IMR-90 (cell line): ENCODE measurements around the gene SLC38A9. TPM values are rescaled to one million over a fixed set of nuclear protein-coding genes. Genes with fewer than 3 reads are reported as not detected.

Source experiments
- ATAC-seq: fragments of 200-7000 bp; cut with Tn5 transposase; 2 replicates; pipeline ENCODE4 v1.9.1; 2020; ENCODE audit warnings: low read depth, mild to moderate bottlenecking, moderate library complexity
- BruUV-seq: library from RNA; stranded (reverse); fragments of 400-500 nt; replicated peaks from 2 replicates; lab custom pipeline; 2021; lab: Mats Ljungman, UMichigan
- CTCF ChIA-PET: fragments of 300-600 bp; formaldehyde crosslinking; extraction: SDS; loops from one replicate; lab custom pipeline; 2021; ENCODE audit warnings: antibody characterized with exemption; lab: Yijun Ruan, JAX
- POLR2A ChIA-PET: fragments of 300-600 bp; sonication (Branson Sonifier 250); formaldehyde crosslinking; loops from one replicate; lab custom pipeline; 2022; ENCODE audit warnings: antibody characterized with exemption; ENCODE audit not compliant: unreplicated experiment; lab: Charles Lee
- DNase-seq: peaks from one replicate; pipeline ENCODE4 v3.0.0; 2013
- H2AFZ ChIP-seq: replicated peaks from 2 replicates; pipeline ENCODE3; 2013; ENCODE audit warnings: low read length, mild to moderate bottlenecking; ENCODE audit not compliant: poor library complexity
- H2AK5ac ChIP-seq: 2 replicates; pipeline ENCODE4 v1.6.1; 2013; ENCODE audit warnings: low read depth, low read length, inconsistent platforms
- H2AK9ac ChIP-seq: replicated peaks from 2 replicates; pipeline ENCODE3; 2013; ENCODE audit warnings: mild to moderate bottlenecking, low read depth, low read length, moderate library complexity; ENCODE audit not compliant: poor library complexity
- H2BK120ac ChIP-seq: 2 replicates; pipeline ENCODE4 v1.6.1; 2013; ENCODE audit warnings: low read depth, low read length, inconsistent platforms
- H2BK15ac ChIP-seq: 3 replicates; pipeline ENCODE4 v1.6.1; 2013; ENCODE audit warnings: low read depth, low read length, inconsistent platforms
- H2BK20ac ChIP-seq: 2 replicates; pipeline ENCODE4 v1.6.1; 2013; ENCODE audit warnings: low read depth, mild to moderate bottlenecking, inconsistent platforms, low read length, moderate library complexity
- H2BK5ac ChIP-seq: 2 replicates; pipeline ENCODE4 v1.6.1; 2013; ENCODE audit warnings: mild to moderate bottlenecking, low read depth, low read length, inconsistent platforms; ENCODE audit not compliant: poor library complexity, severe bottlenecking
- H3K14ac ChIP-seq: replicated peaks from 2 replicates; pipeline ENCODE4 v1.6.1; 2013; ENCODE audit warnings: low read depth, low read length, inconsistent platforms
- H3K18ac ChIP-seq: 2 replicates; pipeline ENCODE4 v1.6.1; 2013; ENCODE audit warnings: low read depth, low read length, control low read depth
- H3K23ac ChIP-seq: 2 replicates; pipeline ENCODE4 v1.6.1; 2013; ENCODE audit warnings: low read depth, low read length, inconsistent platforms
- H3K27ac ChIP-seq: 2 replicates; pipeline ENCODE4 v1.5.1; 2013; ENCODE audit warnings: mild to moderate bottlenecking, control low read depth, low read length; ENCODE audit not compliant: insufficient read depth
- H3K27me3 ChIP-seq: 2 replicates; pipeline ENCODE4 v1.6.1; 2013; ENCODE audit warnings: low read length; ENCODE audit not compliant: control insufficient read depth, insufficient read depth
- H3K36me3 ChIP-seq: 2 replicates; pipeline ENCODE4 v1.6.1; 2013; ENCODE audit warnings: low read length, mixed read lengths; ENCODE audit not compliant: control insufficient read depth, insufficient read depth
- H3K4ac ChIP-seq: 2 replicates; pipeline ENCODE4 v1.6.1; 2013; ENCODE audit warnings: low read depth, low read length, inconsistent platforms
- H3K4me1 ChIP-seq: 2 replicates; pipeline ENCODE4 v1.6.1; 2013; ENCODE audit warnings: low read length, mixed read lengths; ENCODE audit not compliant: control insufficient read depth, insufficient read depth
- H3K4me2 ChIP-seq: 2 replicates; pipeline ENCODE4 v1.6.1; 2013; ENCODE audit warnings: low read depth, mild to moderate bottlenecking, control low read depth, low read length, moderate library complexity
- H3K4me3 ChIP-seq: 2 replicates; pipeline ENCODE4 v1.5.1; 2013; ENCODE audit warnings: low read depth, mild to moderate bottlenecking, control low read depth, low read length, moderate library complexity; ENCODE audit not compliant: insufficient read depth
- H3K56ac ChIP-seq: 2 replicates; pipeline ENCODE4 v1.6.1; 2013; ENCODE audit warnings: low read length, inconsistent platforms; ENCODE audit not compliant: insufficient read depth; ENCODE audit errors: extremely low read depth
- H3K79me1 ChIP-seq, 2 experiments: 2 replicates each; pipeline ENCODE4 v1.6.1; 2013; ENCODE audit warnings: low read length in 2 of 2, inconsistent platforms in 1 of 2, low read depth in 1 of 2
- H3K9ac ChIP-seq: 2 replicates; pipeline ENCODE4 v1.6.1; 2013; ENCODE audit warnings: low read depth, low read length, control low read depth
- H3K9me1 ChIP-seq: 2 replicates; pipeline ENCODE4 v1.6.1; 2013; ENCODE audit warnings: low read length, inconsistent platforms; ENCODE audit not compliant: insufficient read depth
- H3K9me3 ChIP-seq: 2 replicates; pipeline ENCODE4 v1.6.1; 2013; ENCODE audit warnings: low read length; ENCODE audit not compliant: control insufficient read depth, insufficient read depth
- H4K20me1 ChIP-seq: 2 replicates; pipeline ENCODE4 v1.6.1; 2013; ENCODE audit warnings: low read length, inconsistent platforms; ENCODE audit not compliant: insufficient read depth
- H4K5ac ChIP-seq: 2 replicates; pipeline ENCODE4 v1.6.1; 2013; ENCODE audit warnings: mild to moderate bottlenecking, low read depth, low read length, control low read depth
- H4K8ac ChIP-seq, 2 experiments: 2 replicates each; pipeline ENCODE4 v1.6.1; 2013; ENCODE audit warnings: low read depth in 2 of 2, low read length in 2 of 2, control low read depth in 1 of 2, inconsistent platforms in 1 of 2
- H4K91ac ChIP-seq: 2 replicates; pipeline ENCODE4 v1.6.1; 2013; ENCODE audit warnings: low read depth, low read length, inconsistent platforms; ENCODE audit not compliant: insufficient read depth
- BHLHE40 ChIP-seq: fragments of 150-350 bp; IDR thresholded peaks from 2 replicates; pipeline ENCODE4 v1.6.1; 2016; ENCODE audit warnings: mild to moderate bottlenecking, low read depth, low read length
- CEBPB ChIP-seq: IDR thresholded peaks from 2 replicates; pipeline ENCODE4 v1.6.1; 2012; ENCODE audit warnings: low read depth, low read length, improper control_type of control experiment
- CHD1 ChIP-seq: IDR thresholded peaks from 2 replicates; pipeline ENCODE4 v1.6.1; 2012; ENCODE audit warnings: low read depth, low read length, improper control_type of control experiment
- FOS ChIP-seq: fragments of 150-350 bp; IDR thresholded peaks from 2 replicates; pipeline ENCODE4 v1.6.1; 2016; ENCODE audit warnings: low read depth, low read length
- MAFK ChIP-seq: IDR thresholded peaks from 2 replicates; pipeline ENCODE4 v1.6.1; 2012; ENCODE audit warnings: low read depth, low read length, improper control_type of control experiment
- MAZ ChIP-seq: IDR thresholded peaks from 2 replicates; pipeline ENCODE4 v1.6.1; 2012; ENCODE audit warnings: low read depth, mild to moderate bottlenecking, low read length, improper control_type of control experiment, moderate library complexity, borderline replicate concordance
- MXI1 ChIP-seq: IDR thresholded peaks from 2 replicates; pipeline ENCODE4 v1.6.1; 2012; ENCODE audit warnings: low read depth, mild to moderate bottlenecking, low read length, moderate library complexity, borderline replicate concordance
- NFE2L2 ChIP-seq: fragments of 150-350 bp; IDR thresholded peaks from 2 replicates; pipeline ENCODE4 v1.6.1; 2016; ENCODE audit warnings: low read depth, mild to moderate bottlenecking, low read length
- POLR2A ChIP-seq: IDR thresholded peaks from 2 replicates; pipeline ENCODE4 v1.6.1; 2012; ENCODE audit warnings: mild to moderate bottlenecking, low read depth, low read length
- RAD21 ChIP-seq: IDR thresholded peaks from 2 replicates; pipeline ENCODE4 v1.6.1; 2012; ENCODE audit warnings: low read length, improper control_type of control experiment
- RCOR1 ChIP-seq: IDR thresholded peaks from 2 replicates; pipeline ENCODE4 v1.6.1; 2012; ENCODE audit warnings: mild to moderate bottlenecking, low read length, improper control_type of control experiment; ENCODE audit not compliant: insufficient replicate concordance
- RFX5 ChIP-seq: IDR thresholded peaks from 2 replicates; pipeline ENCODE4 v1.8.0; 2012; ENCODE audit warnings: low read depth, mild to moderate bottlenecking, low read length, moderate library complexity
- SMC3 ChIP-seq: fragments of 150-350 bp; IDR thresholded peaks from 2 replicates; pipeline ENCODE4 v1.6.1; 2016; ENCODE audit warnings: low read depth, mild to moderate bottlenecking, antibody characterized with exemption, low read length, moderate library complexity
- WGBS, 2 experiments: methylation state at CpG; one replicate each; pipeline versions ENCODE4 v1.1.5 to v1.1.7; 2013; ENCODE audit warnings: missing lambda C conversion rate in 2 of 2; ENCODE audit not compliant: insufficient read length in 1 of 2; ENCODE audit errors: extremely low coverage in 2 of 2; 5-methylcytosine and 5-hydroxymethylcytosine counted together
- dilution Hi-C: fragments of 300-500 bp; cut with HindIII; formaldehyde crosslinking; loops from one replicate; pipeline ENCODE4 v1.14.3; 2018; ENCODE audit warnings: low sequenced_read_pairs; ENCODE audit not compliant: unreplicated experiment
- in situ Hi-C: fragments of 300-500 bp; cut with MboI; formaldehyde crosslinking; loops from 3 replicates; pipeline ENCODE4 v1.14.3; 2019; ENCODE audit warnings: low sequenced_read_pairs, inconsistent platforms, mixed read lengths
- intact Hi-C: fragments of 100-400 bp; cut with micrococcal nuclease; formaldehyde crosslinking; loops from 2 replicates; pipeline ENCODE4 v1.10.0; 2022
- polyA plus RNA-seq, 3 experiments: library from polyadenylated mRNA; depleted of rRNA; stranded (reverse); fragments of >200 nt; gene quantifications; 2 replicates each; pipeline ENCODE4 v1.2.3, GENCODE V29; 2012; ENCODE audit warnings: low replicate concordance in 1 of 3
- total RNA-seq: library from RNA; depleted of rRNA; stranded (reverse); fragments of >200 nt; gene quantifications from 2 replicates; pipeline ENCODE4 v1.2.3, GENCODE V29; 2012
- TF ChIP-seq, protein P1 (sequence below): fragments of 150-350 bp; IDR thresholded peaks from 2 replicates; pipeline ENCODE4 v1.6.1; 2016; ENCODE audit warnings: low read depth, mild to moderate bottlenecking, low read length, moderate library complexity, borderline replicate concordance
- TF ChIP-seq, protein P2 (sequence below): fragments of 150-350 bp; IDR thresholded peaks from 2 replicates; pipeline ENCODE4 v1.6.1; 2017; ENCODE audit warnings: mild to moderate bottlenecking, antibody characterized with exemption, low read length, low read depth
- TF ChIP-seq, protein P3 (sequence below): conservative IDR thresholded peaks from 2 replicates; pipeline ENCODE4 v1.5.1; 2012; ENCODE audit warnings: mild to moderate bottlenecking, low read depth, low read length, improper control_type of control experiment

Gene SLC38A9
- total and polyA plus RNA-seq, 2 of the 4 experiments (the other 2 are of a cell fraction) = 10.5 to 24.2 TPM

DNA sequence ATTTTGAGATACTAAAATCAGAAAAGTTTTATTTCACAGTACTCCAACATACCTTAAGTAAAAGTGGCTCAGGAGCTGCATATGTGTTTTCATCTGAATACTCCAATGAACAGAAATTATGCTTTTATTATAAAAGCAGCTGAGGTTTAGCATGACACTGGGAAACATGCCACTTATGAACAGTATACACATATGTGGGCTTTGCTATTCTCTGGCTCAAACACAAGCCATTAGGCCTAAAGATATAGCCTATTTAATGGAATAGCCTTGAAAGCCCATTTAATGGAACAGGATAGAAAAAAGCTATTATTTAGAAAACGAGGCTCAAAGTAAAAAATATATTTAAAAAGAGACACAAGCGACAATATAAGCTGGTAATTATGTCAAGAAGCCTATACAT lies 74.1 kb downstream of the SLC38A9 start:
- H2BK20ac ChIP-seq = no peak overlapping the region
- H3K18ac ChIP-seq = peak overlapping the region; percentile 23; the same call in 1 of the 2 replicates
- peak overlapping the region; percentile 43; the same call in 1 of the 2 replicates for H4K5ac ChIP-seq
- TF ChIP-seq RCOR1 (no peak), CEBPB (no peak), RAD21 (no peak), CHD1 (no peak), NFE2L2 (no peak), RFX5 (no peak), BHLHE40 (no peak), MAFK (no peak), MAZ (no peak), POLR2A (no peak), FOS (no peak), SMC3 (no peak), MXI1 (no peak)
- TF ChIP-seq, protein P1, sequence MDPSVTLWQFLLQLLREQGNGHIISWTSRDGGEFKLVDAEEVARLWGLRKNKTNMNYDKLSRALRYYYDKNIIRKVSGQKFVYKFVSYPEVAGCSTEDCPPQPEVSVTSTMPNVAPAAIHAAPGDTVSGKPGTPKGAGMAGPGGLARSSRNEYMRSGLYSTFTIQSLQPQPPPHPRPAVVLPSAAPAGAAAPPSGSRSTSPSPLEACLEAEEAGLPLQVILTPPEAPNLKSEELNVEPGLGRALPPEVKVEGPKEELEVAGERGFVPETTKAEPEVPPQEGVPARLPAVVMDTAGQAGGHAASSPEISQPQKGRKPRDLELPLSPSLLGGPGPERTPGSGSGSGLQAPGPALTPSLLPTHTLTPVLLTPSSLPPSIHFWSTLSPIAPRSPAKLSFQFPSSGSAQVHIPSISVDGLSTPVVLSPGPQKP = no peak
- TF ChIP-seq, protein P2, sequence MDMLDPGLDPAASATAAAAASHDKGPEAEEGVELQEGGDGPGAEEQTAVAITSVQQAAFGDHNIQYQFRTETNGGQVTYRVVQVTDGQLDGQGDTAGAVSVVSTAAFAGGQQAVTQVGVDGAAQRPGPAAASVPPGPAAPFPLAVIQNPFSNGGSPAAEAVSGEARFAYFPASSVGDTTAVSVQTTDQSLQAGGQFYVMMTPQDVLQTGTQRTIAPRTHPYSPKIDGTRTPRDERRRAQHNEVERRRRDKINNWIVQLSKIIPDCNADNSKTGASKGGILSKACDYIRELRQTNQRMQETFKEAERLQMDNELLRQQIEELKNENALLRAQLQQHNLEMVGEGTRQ = no peak
- TF ChIP-seq, protein P3, sequence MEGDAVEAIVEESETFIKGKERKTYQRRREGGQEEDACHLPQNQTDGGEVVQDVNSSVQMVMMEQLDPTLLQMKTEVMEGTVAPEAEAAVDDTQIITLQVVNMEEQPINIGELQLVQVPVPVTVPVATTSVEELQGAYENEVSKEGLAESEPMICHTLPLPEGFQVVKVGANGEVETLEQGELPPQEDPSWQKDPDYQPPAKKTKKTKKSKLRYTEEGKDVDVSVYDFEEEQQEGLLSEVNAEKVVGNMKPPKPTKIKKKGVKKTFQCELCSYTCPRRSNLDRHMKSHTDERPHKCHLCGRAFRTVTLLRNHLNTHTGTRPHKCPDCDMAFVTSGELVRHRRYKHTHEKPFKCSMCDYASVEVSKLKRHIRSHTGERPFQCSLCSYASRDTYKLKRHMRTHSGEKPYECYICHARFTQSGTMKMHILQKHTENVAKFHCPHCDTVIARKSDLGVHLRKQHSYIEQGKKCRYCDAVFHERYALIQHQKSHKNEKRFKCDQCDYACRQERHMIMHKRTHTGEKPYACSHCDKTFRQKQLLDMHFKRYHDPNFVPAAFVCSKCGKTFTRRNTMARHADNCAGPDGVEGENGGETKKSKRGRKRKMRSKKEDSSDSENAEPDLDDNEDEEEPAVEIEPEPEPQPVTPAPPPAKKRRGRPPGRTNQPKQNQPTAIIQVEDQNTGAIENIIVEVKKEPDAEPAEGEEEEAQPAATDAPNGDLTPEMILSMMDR = no peak
- no TSS peak for BruUV-seq
- H4K8ac ChIP-seq = no peak overlapping the region
- H3K36me3 ChIP-seq = no peaks in the 10 kb centered on the region
- in situ Hi-C loops = no loop called here
- POLR2A ChIA-PET = interaction anchor here (0.5 kb wide), 1 partner anchor 31 kb away, joined by 3 read pairs; no protein-coding TSS in a partner anchor
- no peak overlapping the region for H2AFZ ChIP-seq
- H4K91ac ChIP-seq = no peak overlapping the region
- peaks cover 3% of the 10 kb centered on the region for H3K9me1 ChIP-seq
- dilution Hi-C loops = no loop called here
- DNase-seq (no peak), ATAC-seq (no peak)
- no peaks in the 10 kb centered on the region for H3K27me3 ChIP-seq
- no peak overlapping the region for H2BK5ac ChIP-seq
- no peak overlapping the region for H2AK5ac ChIP-seq
- H2BK120ac ChIP-seq = no peak overlapping the region
- H2BK15ac ChIP-seq = no peak overlapping the region
- H3K79me1 ChIP-seq = peaks cover 0 to 3% of the 10 kb centered on the region in 2 experiments; a peak in 1 of 4 replicates
- no peak overlapping the region for H3K9ac ChIP-seq
- no peak overlapping the region for H3K14ac ChIP-seq
- H3K27ac ChIP-seq = no peak overlapping the region
- no peak overlapping the region for H3K4me3 ChIP-seq
- H3K23ac ChIP-seq = no peak overlapping the region
- no peaks in the 10 kb centered on the region for H4K20me1 ChIP-seq
- H3K56ac ChIP-seq = no peak overlapping the region
- no peak overlapping the region for H2AK9ac ChIP-seq
- peaks cover 8% of the 10 kb centered on the region for H3K4me1 ChIP-seq
- peak overlapping the region; percentile 51; the same call in 1 of the 2 replicates for H3K4me2 ChIP-seq
- WGBS, 2 experiments = no CpG with 5 or more reads among the region's 2 CpGs
- no peak overlapping the region for H3K4ac ChIP-seq
- CTCF ChIA-PET = no interaction called here
- intact Hi-C loops = no loop called here
- H3K9me3 ChIP-seq = no peaks in the 10 kb centered on the region
